Hippocampal formation (tissue), 2 donors: ENCODE results near the gene INPP5E.

ENCODE experiments used
- DNase-seq, 2 donors: peaks; one replicate each; lab custom pipeline; 2025; lab: John Stamatoyannopoulos, UW

INPP5E gene

DNA sequence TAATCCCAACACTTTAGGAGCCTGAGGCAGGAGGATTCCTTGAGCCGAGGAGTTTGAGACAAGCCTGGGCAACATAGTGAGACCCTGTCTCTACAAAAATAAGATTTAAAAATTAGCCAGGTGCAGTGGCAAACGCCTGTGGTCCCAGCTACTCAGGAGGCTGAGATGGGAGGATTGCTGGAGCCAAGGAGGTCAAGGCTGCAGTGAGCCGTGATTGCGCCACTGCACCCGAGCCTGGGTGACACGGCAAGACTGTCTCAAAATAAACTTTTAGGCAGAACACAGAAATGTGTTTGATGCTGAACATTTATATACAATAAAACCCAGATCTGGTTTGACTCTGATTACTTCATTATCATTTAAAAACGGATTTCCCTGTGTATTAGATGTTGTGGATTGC, 34.2 kb downstream of the INPP5E start:
- DNase-seq = no peak

GRCh38 chr9:136404801-136405136, 34.9 kb downstream of the INPP5E start:
- no peak for DNase-seq

GRCh38 chr9:136403915-136404800, 35.5 kb downstream of the INPP5E start:
- no peak for DNase-seq

- DNase-seq = no peak
These were observed 36.1 kb downstream of the INPP5E start for GRCh38 chr9:136403538-136403914.

- DNase-seq = no peak
These were observed 37.6 kb downstream of the INPP5E start for GRCh38 chr9:136402067-136402466.

DNA sequence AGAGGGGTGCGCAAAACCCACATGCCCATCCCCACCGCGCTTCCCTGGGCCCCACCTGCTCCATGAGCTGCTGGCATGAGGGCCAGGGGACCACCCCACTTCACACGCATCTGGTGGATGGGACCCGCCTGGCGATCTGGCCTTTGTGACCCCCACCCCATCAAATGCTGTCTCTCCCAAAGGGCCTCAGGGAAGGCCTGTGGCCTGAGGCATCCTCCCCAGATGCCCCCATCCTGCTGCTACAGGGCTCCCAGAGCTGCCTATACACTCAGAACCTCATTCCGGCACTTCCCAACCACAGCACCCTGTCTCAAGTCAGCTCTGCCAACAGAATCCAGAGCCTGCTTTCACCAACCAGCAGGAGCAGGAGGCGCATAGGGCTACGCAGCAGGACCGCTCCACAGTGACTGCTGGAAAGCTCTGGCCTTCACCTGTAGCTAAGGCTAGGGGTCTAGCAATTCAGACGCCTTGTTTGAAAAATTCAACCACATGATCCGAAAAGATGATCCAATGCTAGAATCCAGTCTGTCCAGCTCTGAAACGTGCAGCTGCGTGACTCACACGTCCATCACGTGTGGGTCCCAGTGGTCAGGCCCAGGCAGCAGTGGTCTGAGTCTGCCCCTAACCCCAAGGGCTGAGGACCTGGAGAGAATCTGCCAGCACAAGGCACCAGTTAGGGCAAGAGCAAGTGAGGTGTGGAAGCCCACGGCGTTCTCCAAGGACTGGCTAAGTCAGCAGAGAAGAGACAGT, 38.3 kb downstream of the INPP5E start:
- no peak for DNase-seq

DNA sequence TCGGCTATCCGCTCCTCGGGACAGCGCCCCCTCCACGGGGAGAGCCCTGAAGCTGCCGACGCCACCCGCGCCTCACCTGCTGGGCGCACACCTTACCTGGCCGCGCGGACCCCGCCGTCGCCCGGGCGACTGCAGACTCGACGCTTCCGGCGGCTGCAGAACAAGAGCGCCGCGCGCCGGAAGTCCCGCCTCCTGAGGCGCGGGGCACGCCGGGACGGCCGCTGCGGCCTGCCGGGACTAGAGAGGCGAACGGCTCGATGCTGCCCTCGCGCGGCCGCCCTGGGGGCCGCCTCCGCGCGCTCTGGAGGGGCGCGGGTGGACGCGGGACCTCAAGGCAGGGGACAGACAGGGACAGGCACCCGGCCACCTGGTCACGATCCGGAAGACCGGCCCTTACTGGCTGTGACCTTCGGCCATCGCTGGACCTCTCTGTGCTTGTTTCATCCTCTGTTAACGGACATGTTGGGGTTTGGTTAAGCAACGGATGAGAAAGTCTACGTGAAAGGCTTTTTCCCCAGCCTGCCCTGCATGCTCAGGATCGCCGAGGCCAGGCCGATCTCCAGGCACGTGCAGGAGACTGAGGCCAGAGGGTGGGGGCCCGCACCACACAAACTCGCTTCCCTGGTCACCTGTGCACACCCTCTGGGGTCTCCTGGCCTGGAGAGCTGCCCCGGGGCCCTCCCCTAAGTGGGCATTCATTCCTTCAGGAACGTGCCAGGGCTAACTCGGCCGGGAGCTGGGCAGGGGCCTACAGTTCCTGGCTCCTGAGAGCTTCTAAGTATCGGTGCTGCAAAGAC, 39.4 kb downstream of the INPP5E start, which contains the start of gene SNAPC4:
Gene SNAPC4 (minus strand): TSS at position 133 of the 797 bp plus-strand sequence. CDS start 1,742 bp downstream, outside the sequence.
- peak; percentile 53 to 79 for DNase-seq

- no peak for DNase-seq
These were observed 40.2 kb downstream of the INPP5E start for GRCh38 chr9:136399176-136400037.

DNA sequence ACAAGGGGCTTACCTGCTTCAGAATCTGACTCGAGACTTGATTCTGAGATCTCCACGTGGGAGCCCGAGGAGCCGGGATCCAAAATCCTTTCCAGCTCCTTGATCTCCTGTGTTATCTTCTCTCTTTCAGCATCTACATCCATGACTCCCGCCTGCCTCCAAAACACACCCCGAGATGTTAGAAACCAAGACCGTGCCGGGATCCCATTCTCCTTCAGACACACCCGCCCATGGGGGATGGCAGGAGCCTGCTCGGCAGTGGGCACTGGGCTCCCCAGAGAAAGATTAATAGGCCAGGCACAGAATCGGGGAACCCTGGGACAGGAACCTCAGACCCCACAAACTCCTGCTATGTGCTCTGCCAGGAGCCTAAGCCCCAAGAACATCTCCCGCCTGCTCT, 41.4 kb downstream of the INPP5E start:
- no peak for DNase-seq

GRCh38 chr9:136397643-136398042, 42.0 kb downstream of the INPP5E start:
- no peak for DNase-seq

GRCh38 chr9:136396219-136396515, 43.5 kb downstream of the INPP5E start:
- no peak for DNase-seq

- DNase-seq = no peak
These were observed 44.1 kb downstream of the INPP5E start for GRCh38 chr9:136395345-136396218.

GRCh38 chr9:136395020-136395340, 44.7 kb downstream of the INPP5E start:
- no peak for DNase-seq

DNA sequence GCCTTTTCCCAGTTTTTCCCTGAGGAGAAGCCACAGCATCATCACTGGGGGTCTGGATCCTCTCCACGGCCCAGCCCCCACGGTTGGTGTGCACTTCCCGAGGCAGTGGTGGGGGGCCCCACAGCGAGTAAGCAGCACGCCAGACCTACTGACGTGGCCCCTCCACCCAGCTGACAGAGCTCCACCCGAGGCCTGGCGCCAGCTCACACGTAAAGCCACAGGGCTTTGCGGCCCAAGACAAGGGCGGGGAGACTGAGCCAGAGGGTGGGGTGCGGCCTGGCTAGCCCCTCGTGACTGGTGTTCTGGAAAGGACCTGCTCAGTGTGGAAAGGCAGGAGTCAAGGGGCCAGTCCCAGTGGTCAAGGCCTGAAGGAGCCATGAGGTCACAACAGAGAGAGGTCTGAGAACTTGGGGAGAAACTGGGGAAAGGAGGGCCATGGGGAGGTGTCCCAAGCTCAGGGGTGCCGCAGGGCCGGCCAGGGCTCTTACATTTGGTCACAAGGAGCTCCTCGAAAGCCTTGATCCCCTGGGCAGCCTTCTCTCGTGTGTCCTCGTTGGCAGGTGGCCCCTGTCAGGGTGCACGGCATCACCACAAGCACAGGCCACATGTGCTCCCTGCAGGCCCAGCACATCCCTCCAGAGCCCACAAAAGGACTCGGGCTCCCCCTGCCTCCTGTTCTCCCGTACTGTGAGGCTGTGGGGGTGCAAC, 45.2 kb downstream of the INPP5E start:
- DNase-seq = no peak

DNA sequence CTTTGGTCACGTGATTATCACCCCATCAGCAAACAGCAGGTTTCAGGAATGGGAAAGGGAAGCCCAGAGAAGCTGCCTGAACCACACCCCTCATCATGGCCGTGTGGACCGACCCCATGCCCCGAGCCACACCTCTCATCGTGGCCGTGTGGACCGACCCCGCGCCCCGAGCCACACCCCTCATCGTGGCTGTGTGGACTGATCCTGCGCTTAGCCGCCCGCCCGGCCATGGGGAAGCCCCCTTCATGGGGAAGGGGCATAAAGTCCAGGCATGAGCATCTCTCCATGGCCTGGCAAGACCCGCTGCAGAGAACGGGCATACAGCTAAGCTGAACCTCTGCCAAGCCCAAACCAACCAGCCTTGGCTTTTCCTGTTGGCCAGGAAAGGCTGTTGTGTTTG, 46.1 kb downstream of the INPP5E start:
- no peak for DNase-seq

DNA sequence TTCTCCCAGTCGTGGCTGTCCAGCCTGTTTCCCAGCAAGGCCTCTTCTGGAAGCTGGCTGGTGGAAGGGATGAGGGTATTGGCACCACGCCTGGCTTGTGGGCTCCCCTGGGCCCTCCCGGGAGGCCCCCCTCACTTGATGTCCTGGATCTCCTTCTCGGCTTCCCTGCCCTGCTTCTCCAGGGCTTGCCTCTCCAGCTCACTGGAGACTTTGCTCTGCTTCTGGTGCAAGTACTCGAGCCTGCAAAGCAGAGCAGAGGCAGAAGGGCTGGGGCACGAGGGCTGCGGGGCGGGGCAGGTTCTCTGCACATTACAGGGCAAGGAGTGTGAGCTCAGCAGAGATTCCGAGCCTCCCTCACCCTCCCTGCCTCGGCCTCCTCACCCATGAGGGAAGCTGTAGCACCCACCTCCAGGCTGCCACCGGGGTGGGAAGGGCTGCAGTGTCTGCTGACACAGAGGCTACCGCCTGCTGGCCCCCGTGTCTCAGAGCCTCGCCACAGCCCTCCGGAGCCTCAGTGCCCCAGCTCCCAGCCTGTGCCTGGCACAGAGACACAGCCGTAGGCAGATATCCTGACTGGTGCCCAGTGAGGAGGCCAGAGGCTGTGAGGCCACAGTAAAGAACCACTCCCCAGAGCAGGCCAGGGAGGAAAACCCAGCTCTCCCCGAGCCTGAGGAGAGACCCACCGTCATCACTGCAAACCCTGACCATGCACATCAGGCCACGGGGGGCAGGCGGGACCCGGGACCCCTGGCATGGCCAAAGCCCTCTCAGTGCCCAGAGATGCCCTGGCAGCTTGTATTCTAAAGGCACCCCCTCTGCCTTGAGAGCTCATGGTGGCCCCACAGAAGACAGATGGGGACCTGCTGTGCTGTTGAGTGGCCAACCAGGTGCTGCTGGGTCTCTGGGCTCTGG, 46.9 kb downstream of the INPP5E start:
- no peak for DNase-seq

- no peak for DNase-seq
These were observed 47.7 kb downstream of the INPP5E start for GRCh38 chr9:136391737-136392537.

GRCh38 chr9:136389396-136389795, 50.2 kb downstream of the INPP5E start:
- DNase-seq = no peak
